AG08396 (cell line): ENCODE results near the gene HPRT1.
A peak's percentile ranks its signal among the peaks of the same experiment; 100 is the strongest.

Experiments used
- DNase-seq: peaks from one replicate; pipeline ENCODE4 v3.0.0; 2012; ENCODE audit warnings: low spot score, mixed read lengths

HPRT1 gene

DNA sequence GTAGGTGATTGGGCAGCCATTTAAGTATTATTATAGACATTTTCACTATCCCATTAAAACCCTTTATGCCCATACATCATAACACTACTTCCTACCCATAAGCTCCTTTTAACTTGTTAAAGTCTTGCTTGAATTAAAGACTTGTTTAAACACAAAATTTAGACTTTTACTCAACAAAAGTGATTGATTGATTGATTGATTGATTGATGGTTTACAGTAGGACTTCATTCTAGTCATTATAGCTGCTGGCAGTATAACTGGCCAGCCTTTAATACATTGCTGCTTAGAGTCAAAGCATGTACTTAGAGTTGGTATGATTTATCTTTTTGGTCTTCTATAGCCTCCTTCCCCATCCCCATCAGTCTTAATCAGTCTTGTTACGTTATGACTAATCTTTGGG, 16.3 kb downstream of the HPRT1 start:
- no peak for DNase-seq

DNA sequence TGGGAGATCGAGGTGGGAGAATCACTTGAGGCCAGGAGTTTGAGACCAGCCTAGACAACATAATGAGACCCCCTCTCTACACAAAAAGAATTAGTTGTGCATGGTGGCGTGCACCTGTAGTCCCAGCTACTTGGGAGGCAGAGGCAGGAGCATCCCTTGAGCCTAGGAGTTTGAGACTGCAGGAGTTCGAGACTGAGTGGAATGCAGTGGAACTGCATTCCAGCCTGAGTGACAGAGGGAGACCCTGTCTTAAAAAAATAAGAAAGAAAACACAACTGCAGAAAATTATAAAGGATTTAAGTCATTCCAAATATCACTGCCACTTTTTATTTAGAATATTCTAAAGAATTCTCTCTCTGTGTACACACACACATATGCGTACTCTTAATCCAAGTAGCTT, 18.4 kb downstream of the HPRT1 start:
- DNase-seq: no peak

DNA sequence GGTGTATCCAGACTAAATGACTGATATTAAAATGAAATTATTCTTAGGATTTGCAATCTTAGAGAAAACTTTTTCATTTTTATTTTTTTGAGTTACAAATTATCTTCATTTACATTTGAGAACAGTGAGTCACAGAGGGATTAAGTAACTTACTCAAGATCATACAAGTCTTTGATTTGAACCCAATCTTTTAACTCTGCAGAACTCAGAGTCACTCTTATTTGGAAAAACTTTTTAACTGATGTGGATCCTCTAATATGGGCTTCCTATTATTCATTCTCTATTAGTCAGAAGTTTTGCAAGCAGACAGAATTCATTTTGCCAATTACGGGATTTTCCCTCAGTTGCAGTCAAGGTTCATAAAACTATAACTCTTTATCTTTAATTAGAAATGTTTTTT, 20.1 kb downstream of the HPRT1 start:
- DNase-seq: no peak

DNA sequence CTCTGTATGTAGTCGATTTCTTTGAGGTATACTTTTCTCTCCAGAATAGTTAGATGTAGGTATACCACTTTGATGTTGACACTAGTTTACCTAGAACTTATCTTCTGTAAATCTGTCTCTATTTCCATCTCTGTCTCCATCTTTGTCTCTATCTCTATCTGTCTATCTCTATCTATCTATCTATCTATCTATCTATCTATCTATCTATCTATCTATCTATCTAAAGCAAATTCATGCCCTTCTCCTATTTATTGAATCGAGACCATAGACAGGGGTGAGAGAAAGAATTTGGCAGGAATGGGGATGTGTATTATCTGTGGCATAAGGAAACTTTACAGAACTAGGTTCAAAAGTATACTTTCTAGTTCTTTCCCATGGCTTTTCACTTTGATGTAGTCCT, 21.4 kb downstream of the HPRT1 start:
- no peak for DNase-seq

DNA sequence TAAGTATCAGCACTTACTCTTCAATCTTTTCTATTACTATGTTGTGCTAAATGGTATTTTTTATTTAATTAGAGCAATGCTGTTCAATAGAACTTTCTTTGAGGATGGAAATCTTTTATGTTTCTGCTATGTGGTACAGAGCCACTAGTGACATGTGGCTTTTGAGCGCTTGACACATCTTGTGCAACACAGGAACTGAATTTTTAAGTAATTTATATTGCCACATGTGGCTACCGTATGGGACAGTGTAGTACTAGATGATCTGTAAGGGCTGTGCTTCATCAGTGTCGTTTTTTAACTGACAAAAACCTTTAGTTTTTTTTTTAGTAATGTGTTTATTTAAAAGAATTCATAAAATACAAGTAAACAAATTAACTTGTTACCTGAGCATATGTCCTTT, 22.4 kb downstream of the HPRT1 start:
- no peak for DNase-seq

DNA sequence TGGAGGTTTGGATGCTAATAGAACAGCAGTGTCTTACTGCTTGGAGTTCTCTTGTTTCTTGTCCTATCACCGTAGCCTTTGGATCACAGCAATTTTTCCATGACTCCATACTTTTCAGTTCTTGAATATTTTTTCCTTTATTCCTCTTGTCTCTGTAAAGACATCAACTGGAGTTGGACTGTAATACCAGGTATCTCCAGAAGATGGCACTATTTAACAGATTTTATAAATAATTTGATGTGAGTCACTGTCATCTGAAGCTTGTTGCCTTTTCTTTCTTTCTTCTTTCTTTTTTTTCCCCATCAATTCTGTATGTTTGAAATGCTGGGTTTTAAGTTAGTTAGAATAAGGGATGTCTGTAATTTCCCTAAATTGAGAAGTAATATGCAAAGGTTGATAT, 24.1 kb downstream of the HPRT1 start:
- DNase-seq: no peak

DNA sequence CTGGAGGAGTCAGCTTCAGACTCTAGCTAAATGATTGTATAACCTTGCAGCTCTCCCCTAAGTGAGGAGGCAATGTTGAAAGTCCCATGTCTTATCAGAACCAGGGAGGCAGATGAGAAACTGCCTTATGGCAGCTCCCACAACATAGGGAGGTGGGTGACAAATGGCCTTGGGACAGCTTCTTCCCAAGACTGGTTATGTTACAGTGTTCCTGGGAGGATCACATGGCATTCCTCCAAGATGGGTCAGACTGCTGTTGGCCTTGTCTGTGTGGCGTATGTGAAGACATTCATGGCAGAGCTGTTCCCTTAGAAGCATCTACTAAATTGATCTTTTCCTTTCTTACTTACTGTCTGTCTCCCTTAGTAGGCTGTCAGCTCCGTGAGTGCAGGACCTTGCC, 42.0 kb downstream of the HPRT1 start:
- DNase-seq: no peak

DNA sequence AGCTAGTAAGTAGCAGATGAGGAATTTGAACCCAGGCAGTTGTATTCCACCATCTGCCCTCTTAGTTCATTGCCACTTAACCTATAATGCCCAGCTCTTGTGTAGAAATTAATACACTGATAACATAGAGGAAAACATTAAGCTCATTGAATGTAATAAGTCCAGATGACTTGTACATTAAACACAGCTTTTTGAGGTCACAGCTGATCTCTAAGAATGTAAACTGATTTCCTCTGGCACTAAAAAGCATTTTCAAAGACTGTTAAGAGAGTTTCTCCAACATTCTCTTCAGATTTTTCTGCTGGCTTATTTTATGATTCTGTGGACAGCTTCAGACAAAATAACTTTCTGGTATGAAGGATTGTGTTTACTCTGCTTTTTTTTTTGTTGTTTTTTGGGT, 42.7 kb downstream of the HPRT1 start:
- DNase-seq: no peak

DNA sequence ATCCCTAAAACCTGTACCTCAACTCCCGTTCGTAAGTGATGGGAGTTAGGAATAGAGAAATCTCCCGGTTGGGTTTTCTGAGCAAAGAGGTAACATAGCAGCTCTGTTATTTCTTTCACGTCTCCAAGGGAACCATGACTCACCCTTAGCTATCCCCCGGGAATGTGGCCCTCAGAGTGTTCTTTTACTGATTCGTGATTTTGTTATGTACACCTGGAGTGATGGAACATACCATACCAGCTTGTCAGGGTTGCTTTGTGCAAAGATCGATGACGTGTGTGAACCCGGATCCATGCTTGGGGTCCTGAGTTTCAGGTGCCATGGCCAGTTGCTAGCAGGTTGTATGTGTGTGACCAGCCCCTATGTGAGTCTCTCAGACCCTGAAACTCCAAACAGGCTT, 52.6 kb downstream of the HPRT1 start:
- peak; percentile 63 for DNase-seq

DNA sequence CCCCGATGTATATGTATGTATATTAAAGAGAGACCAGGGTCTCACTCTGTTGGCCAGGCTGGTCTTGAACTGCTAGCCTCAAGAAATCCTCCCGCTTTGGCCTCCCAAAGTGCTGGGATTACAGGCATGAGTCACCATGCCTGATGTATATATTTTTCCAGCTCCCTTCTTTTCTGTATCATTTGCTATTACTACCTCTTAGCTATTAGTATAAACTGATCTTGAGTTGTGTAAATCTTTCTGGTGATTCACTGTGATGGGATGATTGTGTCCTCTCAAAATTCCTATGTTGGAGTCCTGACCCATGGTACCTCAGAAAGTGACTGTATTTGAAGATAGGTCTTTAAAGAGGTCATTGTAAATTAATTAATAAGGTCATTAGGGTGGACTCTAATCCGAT, 53.1 kb downstream of the HPRT1 start:
- no peak for DNase-seq

DNA sequence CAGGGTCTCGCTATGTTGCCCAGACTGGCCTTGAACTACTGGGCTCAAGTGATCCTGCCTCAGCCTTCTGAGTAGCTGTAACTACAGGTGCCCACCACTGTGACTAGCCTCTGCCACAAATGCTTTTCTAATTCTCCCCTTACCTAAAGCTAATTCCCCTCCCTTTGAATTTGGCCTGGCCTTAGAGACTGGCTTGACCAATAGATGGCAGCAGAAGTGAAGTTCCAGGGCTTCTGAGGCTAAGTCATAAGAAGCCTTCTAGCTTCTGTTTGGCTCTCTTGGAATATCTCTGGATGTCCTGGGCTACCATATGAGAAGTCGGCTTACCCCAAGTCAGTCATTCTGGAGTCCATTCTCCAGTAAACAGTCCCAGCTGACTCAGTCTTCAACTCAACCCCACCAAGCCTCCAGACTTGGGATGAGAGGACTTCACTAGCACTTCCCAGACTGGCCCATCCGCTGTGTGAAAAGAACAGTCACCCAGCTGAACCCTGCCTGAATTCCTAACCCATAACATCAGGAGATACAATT, 61.0 kb downstream of the HPRT1 start:
- DNase-seq: peak; percentile 57

DNA sequence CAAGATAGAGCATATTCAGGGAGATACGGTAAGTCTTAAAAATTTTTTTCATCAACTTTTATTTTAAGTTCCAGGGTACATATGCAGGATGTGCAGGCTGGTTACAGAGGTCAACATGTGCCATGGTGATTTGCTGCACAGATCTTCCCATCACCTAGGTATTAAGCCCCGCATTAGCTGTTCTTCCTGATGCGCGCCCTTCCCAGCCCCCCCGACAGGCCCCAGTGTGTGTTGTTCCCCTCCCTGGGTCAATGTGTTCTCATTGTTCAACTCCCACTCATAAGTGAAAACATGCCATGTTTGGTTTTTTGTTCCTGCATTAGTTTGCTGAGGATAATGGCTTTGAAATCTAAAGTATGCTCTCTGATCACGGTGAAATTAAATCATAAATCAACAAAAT, 64.2 kb downstream of the HPRT1 start:
- DNase-seq: no peak

DNA sequence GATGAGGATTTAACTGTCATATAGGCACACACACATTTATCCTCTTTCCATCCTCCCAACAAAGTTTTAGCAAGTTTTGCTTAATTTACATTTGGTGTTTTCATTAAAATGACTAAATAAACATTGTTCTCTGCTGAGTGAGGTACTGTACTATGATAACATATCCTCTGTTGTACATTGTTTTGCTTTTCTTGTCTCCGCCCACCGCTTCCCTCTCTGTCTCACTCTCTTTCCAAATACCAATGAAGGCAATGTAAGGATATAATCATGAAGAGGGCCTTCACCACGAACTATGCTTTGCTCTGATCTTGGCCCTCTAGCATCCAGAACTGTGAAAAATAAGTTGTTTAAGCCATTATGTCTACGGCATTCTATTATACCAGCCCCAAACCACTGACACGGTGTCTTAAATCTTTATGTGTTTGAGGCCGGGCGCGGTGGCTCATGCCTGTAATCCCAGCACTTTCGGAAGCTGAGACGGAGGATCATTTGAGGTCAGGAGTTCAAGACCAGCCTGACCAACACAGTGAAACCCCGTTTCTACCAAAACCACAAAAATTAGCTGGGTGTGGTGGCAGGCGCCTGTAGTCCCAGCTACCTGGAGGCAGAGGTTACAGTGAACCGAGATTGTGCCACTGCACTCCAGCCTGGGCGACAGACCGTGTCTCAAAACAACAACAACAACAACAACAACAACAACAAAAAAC, 65.3 kb downstream of the HPRT1 start:
- DNase-seq: no peak

DNA sequence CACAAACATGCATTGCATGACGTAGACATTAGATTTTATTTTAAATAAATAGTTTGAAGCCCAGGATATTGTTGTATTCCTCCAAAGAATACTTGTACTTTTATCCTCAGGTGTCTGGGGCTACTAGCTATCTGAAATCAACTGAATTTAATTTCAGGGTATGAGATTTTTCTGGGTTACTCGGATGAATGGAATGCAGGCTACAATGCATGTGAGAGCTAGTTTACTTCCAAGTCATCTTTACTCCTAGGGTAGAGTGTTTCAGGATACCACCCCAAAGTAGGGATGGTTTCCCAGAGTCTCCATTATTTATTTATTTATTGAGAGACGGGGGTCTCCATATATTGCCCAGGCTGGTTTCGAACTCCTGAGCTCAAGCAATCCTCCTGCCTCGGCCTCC, 66.4 kb downstream of the HPRT1 start:
- DNase-seq: no peak

DNA sequence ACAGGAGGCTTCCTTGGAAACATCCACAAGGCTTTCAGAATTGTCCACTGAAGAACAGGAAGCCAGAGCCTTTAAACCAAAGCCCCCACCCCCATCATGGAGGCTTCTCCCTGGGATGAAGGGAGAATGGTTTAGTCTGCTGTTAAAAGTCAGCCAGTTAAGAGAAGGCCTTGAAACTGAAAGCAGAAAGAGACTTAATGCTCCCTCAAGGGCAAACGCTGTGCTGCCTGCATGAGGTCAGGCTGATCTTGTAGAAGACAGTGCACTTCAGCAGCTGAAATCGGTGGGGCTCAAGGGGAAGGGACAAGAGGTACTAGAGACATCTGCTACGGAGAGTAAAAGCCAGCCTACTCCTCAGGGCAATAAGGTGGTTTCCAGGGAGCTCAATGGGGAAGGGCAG, 69.0 kb downstream of the HPRT1 start:
- no peak for DNase-seq

DNA sequence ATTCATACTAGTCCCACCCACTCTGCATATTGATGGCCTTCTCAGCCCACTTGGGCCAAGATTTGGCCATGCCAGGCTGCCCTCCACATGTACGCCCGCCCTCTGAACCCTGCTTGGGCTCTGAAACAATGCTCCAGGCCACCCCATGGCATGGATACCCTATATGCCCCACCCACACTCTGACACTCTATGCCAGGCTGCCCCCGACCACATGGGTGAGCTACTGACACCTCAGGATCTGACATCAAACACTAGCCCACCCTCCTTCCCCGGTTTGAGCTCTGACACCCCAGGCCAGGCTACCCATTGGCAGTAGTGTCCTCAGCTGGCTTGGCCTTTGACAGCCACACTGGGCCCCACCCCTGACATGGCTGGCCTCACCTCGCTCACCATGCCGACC, 69.5 kb downstream of the HPRT1 start:
- DNase-seq: no peak

DNA sequence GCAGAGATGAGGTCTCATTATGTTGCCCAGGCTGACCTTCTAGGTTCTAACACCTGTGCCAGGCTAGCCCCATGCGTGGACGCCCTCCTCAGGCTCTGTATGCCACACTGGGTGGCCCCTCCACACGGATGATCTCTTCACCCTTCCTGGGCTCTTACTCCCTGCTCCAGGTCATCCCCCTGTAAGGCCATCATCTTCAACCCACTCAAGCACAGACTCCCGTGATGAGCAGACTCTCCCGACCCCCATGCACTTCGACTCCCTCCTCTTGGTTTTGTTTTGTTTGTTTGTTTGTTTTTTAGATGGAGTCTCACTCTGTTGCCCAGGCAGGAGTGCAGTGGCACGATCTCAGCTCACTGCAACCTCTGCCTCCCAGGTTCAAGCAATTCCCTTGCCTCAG, 70.9 kb downstream of the HPRT1 start:
- no peak for DNase-seq

DNA sequence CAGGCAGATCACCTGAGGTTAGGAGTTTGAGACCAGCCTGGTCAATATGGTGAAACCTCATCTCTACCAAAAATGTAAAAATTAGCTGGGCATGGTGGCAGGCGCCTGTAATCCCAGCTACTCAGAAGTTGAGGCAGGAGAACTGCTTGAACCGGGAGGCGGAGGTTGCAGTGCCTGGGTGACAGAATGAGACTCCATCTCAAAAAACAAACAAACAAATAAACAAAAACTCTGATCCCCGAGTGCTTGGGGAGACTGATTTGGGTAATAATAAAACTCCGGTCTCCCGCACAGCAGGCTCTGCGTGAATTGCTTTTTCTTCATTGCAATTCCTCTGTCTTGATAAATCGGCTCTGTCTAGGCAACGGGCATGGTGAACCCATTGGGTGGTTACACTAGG, 73.4 kb downstream of the HPRT1 start:
- DNase-seq: no peak

DNA sequence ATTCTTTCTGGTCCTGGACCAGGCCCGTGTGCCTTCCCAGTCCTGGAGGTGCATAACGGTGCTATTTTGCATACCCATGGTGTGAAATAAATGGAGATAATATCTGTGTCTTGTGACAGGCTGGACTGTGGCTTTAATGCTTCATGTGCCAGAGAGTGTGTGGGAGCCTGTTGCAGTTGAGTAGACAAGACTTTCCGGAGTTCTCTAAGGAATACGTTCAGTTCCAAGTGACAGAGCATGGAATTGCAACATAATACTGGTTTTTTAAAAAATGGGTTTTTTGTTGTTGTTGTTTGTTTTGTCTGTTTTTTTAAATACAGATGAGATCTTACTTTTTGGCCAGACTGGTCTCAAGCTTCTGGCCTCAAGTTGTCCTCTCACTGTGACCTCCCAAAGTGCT, 74.0 kb downstream of the HPRT1 start:
- DNase-seq: no peak

DNA sequence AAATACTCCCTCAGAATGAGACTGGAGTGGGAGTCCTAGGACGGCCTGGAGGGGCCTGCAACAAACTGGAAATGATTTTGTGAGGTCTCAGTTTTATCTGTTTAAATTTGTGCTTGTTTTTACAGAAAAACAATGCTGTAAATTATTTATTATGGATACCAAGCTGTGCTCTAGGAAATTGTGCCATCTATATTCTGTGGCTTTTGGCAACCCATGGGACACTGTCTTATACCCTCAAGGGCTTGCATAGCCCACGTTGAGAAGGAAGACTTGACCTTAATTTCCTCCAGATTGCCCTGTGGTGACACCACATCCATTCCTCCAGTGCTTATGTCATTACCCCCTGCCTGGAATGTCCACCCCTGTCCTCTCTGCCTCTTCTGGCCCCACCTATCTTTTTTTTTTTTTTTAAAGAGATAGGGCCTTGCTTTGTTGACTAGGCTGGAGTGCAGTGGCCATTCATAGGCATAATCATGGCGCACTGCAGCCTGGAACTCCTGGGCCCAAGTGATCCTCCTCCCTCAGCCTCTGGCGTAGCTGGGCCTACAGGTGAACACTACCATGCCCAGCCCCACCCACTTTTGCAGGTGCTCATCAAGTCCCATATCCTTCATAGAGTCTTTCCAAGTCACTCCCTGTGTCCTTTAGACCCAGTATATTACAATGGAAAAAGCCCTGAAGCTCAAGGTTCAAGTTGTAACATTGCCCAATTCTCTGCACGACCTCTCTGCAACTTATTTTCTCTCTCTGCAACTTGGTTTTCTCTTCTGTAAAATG, 77.4 kb downstream of the HPRT1 start:
- DNase-seq: peak; percentile 69

DNA sequence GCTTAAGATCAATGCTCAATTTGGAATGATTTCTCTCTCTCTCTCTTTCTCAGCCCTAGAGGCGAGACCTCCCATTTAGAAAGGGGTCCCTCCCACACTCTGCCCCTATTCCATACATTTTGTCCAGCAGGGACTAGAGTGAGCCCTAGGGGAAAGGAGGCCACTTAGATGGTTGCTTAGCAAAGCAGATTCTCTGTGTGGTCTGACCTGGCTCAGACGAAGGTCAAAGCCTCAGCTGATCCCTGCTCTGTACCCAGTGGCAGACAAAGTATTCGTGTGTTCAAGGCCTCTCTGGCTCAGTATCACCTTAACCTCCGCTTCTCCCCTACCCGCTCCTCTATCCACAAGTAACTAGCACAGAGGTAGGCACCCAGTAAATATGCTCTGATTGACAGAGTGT, 78.4 kb downstream of the HPRT1 start:
- no peak for DNase-seq

DNA sequence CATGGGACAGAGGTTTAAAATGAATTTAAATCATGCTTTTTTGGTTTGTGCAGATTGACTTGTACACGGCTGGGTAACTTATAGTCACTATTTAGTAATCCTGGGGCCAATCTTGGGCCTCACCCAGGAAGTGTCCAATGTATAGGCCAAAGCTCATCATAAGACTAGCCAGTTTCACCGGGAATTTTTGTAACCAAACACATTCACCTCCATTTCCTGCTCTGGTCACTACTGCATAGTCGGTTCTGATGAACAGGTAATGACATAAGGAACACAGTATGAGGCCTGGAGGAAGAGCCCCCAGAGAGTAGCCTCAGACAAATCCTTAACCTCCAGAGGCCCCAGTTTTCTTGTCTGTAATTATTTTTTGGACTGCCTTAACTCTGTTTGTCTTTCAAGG, 81.9 kb downstream of the HPRT1 start:
- DNase-seq: no peak

DNA sequence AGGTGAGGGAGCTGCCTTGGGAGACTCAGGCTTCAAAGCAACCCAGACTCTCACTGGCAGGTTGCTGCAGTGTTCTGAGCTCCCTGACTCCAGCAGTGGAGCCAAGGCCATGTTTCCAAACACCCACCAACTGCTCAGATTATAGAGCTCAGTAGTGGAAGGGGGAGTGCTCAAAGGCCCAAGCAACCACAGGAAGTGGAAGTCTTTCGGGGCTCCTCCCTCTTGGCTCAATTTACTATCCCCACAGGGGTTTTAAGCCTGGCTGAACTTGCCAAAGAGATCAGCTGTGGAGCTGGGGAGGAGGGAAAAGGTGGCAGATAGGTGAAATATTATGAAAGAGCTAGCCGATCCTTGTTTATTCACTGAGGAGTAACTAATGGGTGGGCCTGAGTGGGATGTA, 82.5 kb downstream of the HPRT1 start:
- peak; percentile 12 for DNase-seq

DNA sequence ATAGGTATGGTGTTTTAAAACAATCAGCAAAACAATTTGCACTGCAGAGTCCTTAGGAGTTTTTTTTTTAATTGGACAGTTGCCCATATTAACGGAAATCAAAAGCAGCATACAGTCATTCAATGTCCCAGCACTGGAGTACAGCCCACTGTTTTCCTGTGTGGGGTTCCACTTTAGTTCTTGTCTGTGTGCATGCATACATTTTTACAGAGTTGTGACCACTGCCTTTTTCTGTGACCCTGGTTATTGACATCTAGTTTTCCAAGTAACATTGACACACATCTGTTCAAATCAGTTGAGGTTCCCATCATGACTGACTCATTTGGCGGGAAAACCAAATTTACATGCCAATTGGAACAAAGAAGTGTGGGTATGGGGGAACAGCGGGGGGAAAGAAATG, 83.3 kb downstream of the HPRT1 start:
- DNase-seq: no peak
